Stimulated activated CD4-positive, alpha-beta T cell treated with anti-CD3 and anti-CD28 coated beads, TNF-alpha, amount 100 ng/mL, for 1 hour (primary cell): Measurements from ENCODE around the gene TSHZ2.

Experiments used
- DNase-seq, 3 donors: peaks; one replicate each; pipeline ENCODE4 v3.0.0-alpha.2; 2020; ENCODE audit warnings: low read depth in 3 of 3, low spot score in 1 of 3

TSHZ2 gene

DNA sequence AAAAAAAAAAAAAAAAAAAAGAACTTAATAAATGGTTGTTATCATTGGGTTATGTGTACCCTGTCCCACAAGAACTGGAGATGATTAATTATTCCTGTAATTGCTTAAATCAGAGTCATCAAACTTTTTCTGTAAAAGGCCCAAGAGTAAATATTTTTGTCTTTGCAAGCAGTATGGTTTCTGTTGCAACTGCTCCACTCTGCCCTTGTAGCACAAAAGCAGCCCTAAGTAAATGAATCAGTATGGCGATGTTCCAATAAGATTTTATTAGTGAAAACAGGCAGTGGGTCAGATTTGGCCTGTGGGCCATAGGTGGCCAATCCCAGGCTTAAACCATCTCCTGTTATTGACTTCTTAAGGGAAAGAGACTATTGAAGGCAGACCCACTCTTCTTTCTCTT, 252.7 kb downstream of the TSHZ2 start:
- DNase-seq, result no peak

DNA sequence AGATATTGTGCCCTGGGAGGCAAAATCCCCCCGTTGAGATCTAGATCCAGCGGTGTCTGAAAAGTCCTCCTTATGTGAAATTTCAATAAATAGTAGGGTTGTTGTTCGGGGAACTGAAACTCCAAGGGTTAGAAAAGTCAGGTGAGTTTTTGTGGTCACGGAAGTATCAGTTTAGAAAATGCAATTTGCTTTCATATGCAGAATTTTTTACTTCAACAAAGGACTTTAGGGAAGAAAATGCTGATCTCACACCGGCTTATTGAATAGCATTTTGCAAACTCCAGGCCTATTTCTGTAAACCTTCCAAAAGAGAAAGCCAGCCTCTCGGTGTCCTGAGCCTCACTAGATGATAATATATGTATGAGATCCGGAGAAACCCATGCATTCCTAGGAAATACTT, 254.7 kb downstream of the TSHZ2 start:
- no peak for DNase-seq

DNA sequence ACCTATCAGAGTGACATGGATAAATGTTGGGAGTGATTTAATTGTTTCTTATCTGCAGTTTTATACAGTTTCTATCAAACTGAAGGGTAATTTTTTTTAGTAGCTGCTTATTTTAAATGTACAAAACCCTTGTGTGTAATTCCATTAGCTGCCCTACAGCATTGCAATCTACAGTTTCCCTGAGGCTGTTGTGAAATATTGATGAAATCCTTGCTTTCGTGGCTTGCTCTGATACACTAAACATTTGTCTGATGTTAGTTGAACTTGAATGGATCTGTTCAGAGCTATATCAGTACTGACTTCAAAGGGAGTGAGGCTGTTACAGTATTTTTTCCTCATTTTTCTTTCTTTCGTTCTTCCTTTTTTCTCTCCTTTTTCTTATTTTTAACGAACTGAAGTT, 255.4 kb downstream of the TSHZ2 start:
- no peak for DNase-seq

DNA sequence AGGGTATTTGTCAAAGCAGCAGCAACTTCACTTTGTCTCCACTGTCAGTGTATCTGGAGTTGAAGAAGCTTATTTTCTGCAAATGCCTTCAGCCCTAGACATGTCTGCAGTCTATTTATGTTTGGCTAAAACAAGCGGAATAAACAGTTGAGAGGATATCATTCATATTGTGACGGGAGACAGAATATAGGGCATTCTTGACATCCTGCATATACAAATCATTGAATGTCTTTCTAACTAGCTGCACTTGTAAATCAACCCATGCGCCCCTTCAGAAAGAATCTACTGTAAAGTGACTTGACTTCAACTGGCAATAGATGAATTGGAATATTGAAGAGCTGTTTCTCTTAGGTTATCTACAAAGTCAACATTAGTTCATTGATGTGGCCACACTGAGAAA, 258.9 kb downstream of the TSHZ2 start:
- DNase-seq, result no peak

DNA sequence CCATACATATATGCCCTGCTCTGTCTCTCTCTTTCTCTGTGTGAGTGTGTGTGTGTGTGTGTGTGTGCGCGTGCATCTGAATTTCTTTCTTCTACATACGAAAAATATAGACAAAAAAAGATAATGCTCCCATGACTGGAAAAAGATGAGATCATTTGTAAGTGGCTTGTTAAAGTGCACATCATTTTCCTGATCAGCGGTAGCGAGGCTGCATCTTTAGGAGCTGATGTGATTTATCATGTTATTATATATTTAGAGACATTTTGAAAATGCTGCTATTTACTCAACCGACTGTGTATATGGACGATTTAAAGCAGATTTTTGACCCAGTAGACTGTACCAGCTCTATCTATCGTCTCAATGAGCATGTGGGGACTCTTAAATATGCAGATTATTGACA, 265.3 kb downstream of the TSHZ2 start:
- DNase-seq, result no peak

DNA sequence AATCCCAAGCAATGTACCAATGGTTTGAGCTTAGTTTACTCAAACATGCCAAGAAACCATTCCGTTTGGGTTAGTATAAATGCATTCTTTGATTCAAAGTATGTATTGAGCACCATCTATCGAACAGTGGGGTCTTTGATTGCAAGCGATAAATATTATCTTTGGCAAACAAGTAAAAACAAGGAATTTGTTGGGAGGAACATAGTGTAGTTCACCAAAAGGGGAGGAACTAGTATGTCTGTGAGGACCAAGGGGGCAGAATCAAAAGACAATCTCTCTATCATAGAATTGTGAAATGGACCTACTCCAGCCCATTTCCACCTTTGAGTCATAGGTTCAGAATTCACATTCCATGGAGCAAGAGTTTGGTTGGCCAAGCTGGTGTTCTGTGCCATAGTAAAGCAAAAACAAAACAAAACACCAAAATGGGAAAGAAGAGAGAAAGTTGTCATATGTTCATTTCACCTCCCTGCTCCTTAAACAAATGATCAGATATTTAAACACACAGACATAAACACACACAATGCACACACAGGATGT, 266.0 kb downstream of the TSHZ2 start:
- DNase-seq, result no peak

DNA sequence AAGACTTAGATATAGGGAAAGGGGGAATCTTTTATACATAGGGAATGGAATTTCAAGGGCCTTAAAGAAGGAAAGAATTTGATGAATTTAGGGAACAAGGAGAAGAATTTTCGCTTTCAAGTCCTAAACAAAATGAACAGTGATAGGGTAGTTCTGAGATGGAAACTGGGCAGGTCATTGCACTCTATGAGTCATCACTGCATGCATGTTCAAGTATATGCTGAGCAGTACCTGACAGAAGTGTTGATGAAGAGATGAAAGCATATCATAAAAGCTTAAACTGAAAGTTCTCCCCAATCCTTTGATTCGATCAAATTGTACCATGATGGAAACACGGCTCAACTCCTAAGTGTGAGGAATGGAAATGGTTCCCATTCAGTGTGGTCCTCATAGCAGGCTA, 271.0 kb downstream of the TSHZ2 start:
- DNase-seq, result no peak

DNA sequence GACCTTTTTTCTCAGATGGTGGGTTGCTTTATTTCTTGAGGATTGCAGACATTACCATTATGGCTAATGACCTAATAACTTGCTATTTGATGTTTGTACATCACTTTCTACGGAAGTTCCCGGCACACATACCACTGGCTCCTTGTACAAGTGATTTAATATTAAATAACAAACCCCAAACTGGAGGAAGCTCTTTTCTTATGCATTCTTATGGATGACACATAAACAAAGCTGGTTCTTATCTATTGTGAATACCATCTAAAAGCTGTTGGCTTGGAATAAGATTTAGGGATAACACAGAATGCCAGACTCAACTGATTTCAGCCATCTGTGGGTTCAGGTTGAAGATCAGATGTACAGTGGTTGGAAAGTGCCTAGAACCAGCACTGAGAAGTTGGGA, 272.6 kb downstream of the TSHZ2 start:
- DNase-seq, result no peak

DNA sequence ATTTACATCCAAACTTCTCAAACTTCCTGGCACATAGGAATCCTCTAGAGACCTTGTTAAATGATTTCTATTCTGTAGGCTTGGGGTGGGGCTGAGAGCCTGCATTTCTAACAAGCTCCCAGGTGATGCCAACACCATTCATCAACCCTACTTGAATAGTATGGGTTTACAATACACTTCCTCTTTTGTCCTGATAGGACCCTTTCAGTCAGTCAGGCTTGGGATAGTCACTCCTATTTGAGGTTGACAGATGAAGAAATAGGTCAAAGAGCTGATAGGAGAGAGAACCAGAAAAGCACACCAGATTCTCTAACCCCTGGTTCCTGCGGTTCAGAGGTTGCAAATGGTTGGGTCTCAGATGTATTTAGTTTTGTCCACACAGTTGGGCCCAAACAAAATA, 273.4 kb downstream of the TSHZ2 start:
- no peak for DNase-seq

DNA sequence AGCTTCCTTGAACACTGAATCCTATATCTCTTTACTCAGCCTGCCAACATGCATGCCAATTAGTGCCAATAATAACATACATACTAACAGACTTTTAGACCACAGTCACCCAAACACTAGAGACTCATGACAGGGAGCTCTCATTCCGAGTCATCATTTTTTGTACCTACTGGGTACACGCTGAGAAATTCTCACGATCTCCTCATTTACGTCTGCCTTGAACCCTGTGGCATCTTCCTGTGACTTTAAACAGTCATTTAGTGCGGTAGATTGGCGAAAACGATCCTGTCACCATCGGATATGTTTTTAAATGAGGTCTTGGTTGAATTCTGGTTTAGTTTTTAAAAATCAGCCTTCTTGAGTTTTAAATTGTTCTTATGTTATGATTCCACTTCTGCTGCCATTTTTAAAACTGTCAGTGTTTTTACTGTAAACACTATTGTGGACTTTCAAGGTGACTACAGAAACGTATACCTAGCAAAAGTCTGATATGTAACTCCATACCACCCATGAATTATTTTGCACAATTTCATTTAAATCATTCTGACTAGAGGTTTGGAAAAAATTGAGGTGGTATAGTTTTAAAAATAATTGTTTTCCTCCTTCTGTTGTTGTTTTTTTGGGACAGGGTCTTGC, 275.4 kb downstream of the TSHZ2 start:
- DNase-seq, result no peak

DNA sequence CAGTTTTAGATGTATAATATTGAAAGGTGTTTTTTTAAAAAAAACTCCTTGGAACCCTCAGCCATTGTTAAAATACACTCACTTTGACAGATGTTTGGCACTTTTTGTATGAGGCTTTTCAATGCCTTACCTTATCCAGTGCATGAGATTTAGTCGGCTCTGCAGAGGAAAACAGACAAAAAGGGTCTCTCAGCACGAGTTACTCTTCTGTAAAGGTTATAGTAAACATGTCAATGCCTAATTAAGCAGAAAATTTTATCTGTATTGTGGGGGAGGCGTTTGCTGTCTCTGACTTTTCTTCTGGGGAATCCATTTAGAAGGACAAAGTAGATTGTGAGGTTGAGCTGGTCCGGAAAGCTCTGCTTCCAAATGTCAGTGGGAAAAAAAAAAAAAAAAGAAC, 278.3 kb downstream of the TSHZ2 start:
- no peak for DNase-seq

DNA sequence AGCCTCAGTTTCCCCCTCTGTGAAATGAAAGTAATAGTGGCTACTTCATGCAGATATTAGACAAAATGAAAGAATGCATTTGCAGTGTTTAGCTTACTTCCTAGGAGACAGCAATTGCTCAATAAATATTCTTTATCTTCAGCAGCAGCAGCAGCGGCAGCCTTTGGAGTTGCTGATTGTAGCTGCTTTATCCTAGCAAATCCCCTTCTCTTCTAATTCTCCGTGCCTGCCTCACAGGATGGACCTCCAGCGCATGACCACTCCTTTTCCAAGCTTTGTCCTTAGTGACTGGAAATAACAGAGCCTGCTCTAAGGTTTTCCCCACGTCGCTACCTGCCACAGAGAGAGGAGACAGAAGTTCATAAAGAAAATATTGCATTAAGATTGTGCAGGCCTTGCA, 279.8 kb downstream of the TSHZ2 start:
- DNase-seq, result no peak

DNA sequence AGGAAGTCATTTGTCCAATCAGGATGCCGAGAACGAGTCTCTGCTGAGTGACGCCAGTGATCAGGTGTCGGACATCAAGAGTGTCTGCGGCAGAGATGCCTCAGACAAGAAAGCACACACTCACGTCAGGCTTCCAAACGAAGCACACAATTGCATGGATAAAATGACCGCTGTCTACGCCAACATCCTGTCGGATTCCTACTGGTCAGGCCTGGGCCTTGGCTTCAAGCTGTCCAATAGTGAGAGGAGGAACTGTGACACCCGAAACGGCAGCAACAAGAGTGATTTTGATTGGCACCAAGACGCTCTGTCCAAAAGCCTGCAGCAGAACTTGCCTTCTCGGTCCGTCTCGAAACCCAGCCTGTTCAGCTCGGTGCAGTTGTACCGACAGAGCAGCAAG, 281.5 kb downstream of the TSHZ2 start:
- DNase-seq, result no peak

DNA sequence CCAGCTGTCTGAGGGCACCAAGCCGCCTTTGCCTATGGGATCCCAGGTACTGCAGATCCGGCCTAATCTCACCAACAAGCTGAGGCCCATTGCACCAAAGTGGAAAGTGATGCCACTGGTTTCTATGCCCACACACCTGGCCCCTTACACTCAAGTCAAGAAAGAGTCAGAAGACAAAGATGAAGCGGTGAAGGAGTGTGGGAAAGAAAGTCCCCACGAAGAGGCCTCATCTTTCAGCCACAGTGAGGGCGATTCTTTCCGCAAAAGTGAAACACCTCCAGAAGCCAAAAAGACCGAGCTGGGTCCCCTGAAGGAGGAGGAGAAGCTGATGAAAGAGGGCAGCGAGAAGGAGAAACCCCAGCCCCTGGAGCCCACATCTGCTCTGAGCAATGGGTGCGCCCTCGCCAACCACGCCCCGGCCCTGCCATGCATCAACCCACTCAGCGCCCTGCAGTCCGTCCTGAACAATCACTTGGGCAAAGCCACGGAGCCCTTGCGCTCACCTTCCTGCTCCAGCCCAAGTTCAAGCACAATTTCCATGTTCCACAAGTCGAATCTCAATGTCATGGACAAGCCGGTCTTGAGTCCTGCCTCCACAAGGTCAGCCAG, 283.0 kb downstream of the TSHZ2 start:
- DNase-seq, result no peak

DNA sequence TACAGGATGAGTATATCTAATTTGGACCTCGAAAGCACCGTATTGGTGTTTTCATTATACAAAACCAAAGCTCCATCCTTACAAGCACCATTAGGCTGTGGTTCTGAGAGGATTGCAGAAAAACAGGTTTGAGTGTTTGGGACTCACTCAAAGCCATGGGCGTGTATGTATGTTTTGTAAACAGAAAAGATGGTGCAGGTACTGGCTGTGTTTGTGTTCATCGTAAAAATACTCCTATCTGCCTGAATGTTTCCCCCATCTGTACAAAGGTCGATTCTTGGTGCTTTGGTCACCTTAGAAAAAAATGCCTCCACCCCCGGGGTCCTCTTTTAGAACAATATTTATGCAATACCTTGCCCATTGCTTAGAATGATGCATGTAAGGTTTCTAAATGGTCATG, 286.6 kb downstream of the TSHZ2 start:
- DNase-seq, result no peak

DNA sequence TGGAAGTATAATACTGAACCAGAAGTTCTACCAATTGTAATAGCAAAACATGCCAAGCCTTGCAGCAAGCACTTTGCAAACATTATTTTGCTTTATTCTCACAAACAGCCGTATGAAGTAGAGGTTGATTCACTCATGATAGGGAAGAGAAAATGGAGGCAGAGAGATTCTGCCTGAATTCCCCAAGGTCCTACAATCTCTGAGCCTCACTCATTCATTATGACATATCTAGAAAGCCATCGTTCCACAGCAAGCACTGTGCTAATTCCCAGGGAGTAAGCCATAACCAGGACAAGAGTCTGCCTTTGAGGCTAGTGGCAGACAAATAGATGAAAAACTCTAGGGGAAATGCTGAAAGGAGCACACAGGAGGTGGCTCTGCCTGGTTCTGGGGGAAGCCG, 288.0 kb downstream of the TSHZ2 start:
- DNase-seq, result no peak

DNA sequence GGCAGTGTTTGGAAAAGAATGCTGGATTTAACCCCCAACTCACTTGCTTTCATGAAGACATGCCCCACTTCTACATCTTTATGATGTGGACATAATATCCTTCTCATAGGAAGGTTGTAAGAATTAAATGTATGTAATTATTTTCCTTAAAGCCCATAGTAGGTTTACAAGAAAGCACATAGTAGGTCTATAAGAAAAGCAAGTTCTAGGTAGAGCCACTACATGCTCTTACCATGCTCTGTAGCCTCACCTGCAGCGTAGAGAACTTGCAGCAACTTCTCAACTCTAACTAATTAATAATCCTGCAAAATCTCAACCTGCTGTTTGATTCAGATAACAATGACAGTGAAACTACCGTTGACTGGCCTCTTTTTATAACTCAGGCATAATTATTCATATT, 288.4 kb downstream of the TSHZ2 start:
- no peak for DNase-seq

DNA sequence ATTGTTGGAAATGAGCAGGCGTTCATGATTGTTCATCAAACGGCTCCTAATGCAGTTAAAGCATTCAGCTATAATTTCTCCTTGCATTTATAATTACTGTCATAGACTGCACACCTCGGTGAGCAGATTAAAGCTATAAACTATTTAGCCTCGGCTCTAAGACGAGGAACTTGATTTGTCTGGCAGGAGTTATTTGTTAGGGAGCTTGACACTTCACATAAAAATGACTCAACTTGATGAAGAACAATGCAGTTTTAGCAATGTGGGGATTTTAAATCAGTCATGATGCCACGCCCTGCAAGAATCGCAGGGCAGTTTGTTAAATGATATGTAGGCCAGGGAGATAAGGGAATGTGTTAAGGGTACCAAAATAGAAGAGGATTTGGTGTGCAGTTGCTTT, 290.2 kb downstream of the TSHZ2 start:
- DNase-seq, result no peak

DNA sequence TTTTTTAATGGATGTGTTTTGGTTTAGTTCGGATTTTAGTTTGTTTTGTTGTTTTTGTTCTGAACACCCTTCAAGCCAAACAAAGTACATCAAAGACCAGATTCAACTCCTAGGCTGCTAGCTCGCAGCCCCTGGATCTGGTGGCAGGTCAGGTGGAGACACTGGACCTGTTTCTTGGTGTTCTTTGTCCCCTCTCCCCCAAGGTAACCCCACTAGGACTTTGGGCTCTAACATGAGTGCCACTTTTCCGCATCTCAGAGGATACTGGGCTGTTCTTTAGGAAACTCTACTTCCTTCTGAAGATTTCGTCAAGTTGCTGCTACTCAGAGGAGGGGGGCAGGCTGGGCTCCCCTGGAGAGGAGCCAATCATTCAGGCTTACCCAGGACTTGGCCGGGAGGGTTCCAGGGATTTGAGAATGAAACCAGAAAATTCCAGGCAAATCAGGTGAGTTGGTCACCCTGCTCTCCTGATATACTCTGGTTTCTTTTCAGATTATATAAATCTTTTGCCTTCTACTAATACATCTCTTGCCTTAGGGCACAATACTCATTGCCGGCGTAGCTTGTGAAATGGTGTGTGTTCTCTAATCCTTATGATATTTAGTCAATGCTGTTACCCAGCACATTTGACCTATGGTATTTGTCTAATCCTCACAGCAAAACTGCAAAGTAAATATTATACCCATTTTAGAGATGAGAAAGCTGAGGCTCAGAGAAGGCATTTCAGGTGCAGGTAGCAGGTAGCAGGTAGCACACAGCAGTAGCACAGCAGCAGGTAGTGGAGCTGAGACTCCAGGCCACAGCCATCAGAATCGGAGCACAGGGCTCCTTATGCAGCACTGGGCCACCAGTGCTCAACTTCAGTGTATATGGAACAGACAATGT, 291.6 kb downstream of the TSHZ2 start:
- no peak for DNase-seq

DNA sequence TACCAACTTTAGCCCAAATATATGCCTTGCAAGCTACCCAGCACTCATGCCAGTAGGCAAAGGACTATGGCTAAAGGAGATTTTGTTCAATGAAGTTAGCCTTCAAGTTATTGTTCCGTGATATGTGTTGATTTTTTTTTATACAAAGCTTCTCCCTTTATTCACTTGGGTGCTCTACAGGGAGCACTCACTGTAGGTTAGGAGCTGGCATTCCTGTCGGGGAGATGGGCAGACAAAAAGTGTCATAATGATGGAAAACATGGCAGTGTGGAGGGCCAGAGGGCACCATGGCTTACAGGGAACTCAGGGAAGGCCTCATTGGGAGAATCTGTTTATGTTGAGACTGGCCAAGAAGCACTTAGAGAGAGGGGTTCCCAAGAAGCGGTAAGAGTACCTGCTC, 292.4 kb downstream of the TSHZ2 start:
- no peak for DNase-seq

DNA sequence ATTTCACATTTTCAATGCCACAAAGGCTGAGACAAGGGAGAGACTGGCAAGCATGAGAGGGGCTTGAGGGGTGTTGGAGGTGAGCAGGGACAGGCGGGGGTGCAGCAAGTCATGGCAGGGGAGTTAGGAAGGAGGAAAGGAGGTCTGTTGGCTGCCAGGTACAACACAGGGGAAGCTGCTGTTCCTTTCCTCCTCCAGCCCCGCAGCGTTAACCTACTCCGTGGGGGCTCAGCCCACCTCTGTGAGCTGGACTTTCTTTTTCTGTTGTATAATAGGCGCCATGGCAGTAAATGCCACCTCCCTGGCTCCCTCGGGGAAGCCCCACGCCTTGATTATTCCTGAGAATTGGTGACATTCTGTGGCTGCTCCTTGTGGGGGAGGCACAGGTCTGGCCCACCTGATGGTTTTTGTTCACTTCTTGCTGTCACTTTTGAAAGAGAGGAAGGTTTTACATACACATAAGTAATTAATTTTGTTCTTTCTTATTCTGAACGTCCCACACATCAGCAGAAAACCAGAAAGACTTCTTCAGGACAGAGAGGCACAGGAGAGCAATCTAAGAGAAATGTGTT, 293.2 kb downstream of the TSHZ2 start:
- no peak for DNase-seq

DNA sequence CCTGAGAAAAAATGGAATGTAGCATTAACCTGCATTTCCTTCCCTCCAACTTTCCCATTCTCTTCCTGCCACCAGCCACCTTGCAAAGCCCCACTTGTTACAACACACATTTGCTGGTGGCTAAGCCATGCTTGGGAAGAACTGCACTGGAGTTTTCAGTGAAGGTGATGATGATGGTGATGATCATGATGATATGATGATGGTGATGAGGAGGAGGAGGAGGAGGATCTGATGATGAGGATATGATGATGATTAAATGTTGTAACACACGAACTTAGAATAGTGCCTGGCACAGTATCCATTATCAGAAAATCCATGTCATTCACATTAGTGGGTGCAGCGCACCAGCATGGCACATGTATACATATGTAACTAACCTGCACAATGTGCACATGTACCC, 297.2 kb downstream of the TSHZ2 start:
- DNase-seq, result no peak
